Measurements from ENCODE around the gene PRRC2A.

PRRC2A gene

DNA sequence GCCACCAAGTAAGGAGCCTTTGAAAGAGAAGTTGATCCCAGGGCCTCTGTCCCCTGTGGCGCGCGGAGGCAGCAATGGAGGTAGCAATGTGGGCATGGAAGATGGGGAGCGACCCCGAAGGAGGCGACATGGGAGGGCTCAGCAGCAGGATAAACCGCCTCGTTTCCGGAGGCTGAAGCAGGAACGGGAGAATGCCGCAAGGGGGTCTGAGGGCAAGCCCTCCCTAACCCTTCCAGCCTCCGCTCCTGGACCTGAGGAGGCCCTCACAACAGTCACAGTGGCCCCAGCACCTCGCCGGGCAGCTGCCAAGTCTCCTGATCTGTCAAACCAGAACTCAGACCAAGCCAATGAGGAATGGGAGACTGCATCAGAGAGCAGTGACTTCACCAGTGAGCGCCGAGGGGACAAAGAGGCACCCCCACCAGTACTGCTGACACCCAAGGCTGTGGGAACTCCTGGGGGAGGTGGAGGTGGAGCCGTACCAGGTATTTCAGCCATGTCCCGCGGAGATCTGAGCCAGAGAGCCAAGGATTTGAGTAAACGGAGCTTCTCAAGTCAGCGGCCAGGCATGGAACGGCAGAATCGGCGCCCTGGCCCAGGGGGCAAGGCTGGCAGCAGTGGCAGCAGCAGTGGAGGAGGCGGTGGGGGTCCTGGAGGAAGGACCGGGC is 11.9 kb downstream of the PRRC2A start:
- DNase-seq (ENCODE audit: low read depth in 2 of 2), result no peak
- H3K4me3 ChIP-seq (replicated peaks in 1 of 2; ENCODE audit: low read depth in 2 of 2, low read length in 2 of 2), result no peak overlapping the region
- TF ChIP-seq, protein P1, sequence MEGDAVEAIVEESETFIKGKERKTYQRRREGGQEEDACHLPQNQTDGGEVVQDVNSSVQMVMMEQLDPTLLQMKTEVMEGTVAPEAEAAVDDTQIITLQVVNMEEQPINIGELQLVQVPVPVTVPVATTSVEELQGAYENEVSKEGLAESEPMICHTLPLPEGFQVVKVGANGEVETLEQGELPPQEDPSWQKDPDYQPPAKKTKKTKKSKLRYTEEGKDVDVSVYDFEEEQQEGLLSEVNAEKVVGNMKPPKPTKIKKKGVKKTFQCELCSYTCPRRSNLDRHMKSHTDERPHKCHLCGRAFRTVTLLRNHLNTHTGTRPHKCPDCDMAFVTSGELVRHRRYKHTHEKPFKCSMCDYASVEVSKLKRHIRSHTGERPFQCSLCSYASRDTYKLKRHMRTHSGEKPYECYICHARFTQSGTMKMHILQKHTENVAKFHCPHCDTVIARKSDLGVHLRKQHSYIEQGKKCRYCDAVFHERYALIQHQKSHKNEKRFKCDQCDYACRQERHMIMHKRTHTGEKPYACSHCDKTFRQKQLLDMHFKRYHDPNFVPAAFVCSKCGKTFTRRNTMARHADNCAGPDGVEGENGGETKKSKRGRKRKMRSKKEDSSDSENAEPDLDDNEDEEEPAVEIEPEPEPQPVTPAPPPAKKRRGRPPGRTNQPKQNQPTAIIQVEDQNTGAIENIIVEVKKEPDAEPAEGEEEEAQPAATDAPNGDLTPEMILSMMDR (IDR thresholded peaks at IDR 0.05; ENCODE audit: low read depth, low read length), result no peak

DNA sequence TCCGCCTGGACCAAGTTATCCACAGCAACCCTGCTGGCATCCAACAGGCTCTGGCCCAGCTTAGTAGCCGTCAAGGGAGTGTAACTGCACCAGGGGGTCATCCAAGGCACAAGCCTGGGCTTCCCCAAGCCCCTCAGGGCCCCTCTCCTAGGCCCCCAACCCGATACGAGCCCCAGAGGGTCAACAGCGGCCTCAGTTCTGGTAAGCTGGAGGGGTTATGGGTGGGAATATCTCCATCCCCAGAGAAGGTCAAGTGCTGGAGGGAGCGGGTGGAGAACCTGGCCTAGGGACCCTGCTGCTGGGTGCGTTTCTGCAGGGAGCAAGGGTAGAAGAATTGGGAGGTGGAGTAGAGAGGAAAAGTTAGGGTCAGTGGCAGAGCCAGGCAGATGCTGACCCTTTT is 12.9 kb downstream of the PRRC2A start:
- DNase-seq (ENCODE audit: low read depth in 2 of 2), result no peak
- TF ChIP-seq, protein P1 (IDR thresholded peaks at IDR 0.05; ENCODE audit: low read depth, low read length), result no peak
- H3K4me3 ChIP-seq (replicated peaks in 1 of 2; ENCODE audit: low read depth in 2 of 2, low read length in 2 of 2), result no peak overlapping the region

DNA sequence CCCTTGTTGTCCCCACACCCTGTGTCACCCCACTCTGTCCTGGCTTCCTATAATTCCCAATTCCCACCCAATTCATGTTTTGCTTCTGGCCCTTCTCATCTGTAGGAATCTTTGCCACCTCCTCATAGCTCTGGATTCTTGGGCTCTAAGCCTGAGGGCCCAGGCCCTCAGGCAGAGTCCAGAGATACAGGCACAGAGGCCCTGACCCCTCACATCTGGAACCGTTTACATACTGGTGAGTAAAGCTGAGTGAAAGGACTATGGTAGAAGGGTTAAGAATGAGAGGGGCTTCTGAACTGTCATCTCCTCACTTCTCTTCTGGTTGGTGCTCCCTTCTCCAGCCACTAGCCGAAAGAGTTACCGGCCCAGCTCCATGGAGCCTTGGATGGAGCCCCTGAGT is 13.6 kb downstream of the PRRC2A start:
- DNase-seq (ENCODE audit: low read depth in 2 of 2), result no peak
- H3K4me3 ChIP-seq (replicated peaks in 1 of 2; ENCODE audit: low read depth in 2 of 2, low read length in 2 of 2), result no peak overlapping the region
- TF ChIP-seq, protein P1 (IDR thresholded peaks at IDR 0.05; ENCODE audit: low read depth, low read length), result no peak

DNA sequence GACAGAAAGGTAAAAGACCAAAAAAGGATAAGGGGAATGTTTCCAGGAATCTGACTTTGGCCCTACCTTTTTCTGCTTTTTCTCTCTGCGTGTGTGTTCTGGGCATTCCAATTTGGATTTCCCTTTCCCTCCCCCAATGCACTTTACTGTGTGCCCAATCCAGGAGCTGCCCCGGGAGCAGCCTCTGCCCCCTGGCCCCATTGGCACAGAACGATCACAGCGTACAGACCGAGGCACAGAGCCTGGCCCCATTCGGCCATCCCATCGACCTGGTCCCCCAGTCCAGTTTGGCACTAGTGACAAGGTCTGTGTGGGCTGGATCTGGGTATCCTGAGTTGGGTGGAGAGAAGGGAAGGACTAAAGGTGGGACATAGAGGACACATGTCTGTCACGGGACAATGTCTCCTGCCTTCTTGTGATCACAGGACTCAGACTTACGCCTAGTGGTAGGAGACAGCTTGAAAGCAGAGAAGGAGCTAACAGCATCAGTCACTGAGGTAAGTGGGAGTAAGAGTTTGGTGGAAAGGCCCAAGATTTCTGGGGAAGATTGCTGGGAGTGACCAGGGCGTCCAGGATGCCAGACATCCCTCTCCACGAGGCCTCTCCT is 14.6 kb downstream of the PRRC2A start:
- no peak overlapping the region for H3K4me3 ChIP-seq (replicated peaks in 1 of 2; ENCODE audit: low read depth in 2 of 2, low read length in 2 of 2)
- no peak for DNase-seq (ENCODE audit: low read depth in 2 of 2)
- TF ChIP-seq, protein P1 (IDR thresholded peaks at IDR 0.05; ENCODE audit: low read depth, low read length), result no peak

DNA sequence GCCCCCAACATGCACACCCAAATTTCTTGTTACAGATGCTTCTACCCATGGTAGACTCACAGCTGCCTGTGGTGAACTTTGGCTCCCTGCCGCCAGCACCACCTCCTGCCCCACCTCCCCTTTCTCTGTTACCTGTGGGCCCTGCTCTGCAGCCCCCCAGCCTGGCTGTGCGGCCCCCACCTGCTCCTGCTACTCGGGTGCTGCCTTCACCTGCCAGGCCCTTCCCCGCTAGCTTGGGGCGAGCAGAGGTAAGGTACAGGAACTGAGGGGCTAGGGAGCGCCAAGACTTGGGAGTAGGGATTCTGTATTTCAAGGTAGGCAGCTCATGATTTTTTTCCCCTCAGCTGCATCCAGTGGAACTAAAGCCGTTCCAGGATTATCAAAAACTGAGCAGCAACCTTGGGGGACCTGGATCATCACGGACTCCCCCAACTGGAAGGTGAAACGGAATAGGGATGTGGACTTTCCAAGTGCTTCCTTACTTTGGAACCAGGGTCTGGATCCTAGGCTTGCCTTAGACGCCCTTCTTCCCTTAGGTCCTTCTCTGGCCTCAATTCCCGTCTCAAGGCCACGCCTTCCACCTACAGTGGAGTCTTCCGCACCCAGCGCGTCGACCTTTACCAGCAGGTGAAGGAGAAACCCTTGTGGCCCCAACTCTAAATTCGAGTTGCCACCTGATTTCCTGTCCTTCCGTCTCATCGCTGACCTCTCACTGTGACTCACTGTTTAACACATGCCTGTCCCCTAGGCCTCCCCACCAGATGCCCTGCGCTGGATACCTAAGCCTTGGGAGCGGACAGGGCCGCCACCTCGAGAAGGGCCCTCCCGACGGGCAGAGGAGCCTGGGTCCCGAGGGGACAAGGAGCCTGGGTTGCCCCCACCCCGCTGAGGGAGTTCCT is 16.4 kb downstream of the PRRC2A start:
- TF ChIP-seq, protein P1 (IDR thresholded peaks at IDR 0.05; ENCODE audit: low read depth, low read length), result no peak
- H3K4me3 ChIP-seq (replicated peaks in 1 of 2; ENCODE audit: low read depth in 2 of 2, low read length in 2 of 2), result no peak overlapping the region
- no peak for DNase-seq (ENCODE audit: low read depth in 2 of 2)

DNA sequence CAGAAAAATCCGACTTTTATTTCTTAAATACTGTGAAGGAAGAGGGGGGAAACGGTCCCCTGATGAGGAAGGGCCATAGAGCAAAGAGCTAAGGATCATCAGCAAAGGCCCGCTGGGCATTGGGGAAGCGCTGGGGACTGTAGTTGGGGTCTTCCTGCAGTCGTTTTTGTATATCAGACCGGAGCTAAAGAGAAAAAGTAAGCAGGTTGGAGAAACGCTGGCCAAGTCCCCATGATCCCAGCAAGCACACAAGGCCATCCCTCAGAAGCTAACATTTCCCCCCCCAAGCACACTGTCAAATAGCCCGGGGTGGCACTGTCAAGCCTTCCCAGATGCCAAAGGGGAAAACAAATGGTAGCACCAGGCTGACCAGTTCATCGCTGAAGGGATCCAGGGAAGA is 18.5 kb downstream of the PRRC2A start:
- H3K4me3 ChIP-seq (replicated peaks in 1 of 2; ENCODE audit: low read depth in 2 of 2, low read length in 2 of 2), result no peak overlapping the region
- TF ChIP-seq, protein P1 (IDR thresholded peaks at IDR 0.05; ENCODE audit: low read depth, low read length), result no peak
- no peak for DNase-seq (ENCODE audit: low read depth in 2 of 2)

Measured in cardiac fibroblast (primary cell).